ENCODE data around the gene CEMIP2. TPM values are rescaled to one million over a fixed set of nuclear protein-coding genes. Genes with fewer than 3 reads are reported as not detected.

Gene CEMIP2
- polyA plus RNA-seq, 1 of the 3 experiments (the other 2 are of a cell fraction) = 39.8 TPM

- H3K79me2 ChIP-seq (ENCODE audit: insufficient read depth) = no peaks in the 10 kb centered on the region
- WGBS (ENCODE audit: low lambda C conversion rate) = 12% methylated on average over 1 of the region's 1 CpG
- TF ChIP-seq EZH2phosphoT487 (IDR thresholded peaks at IDR 0.05; ENCODE audit: borderline replicate concordance, low read depth) = no peak
- no peak for TF ChIP-seq ZBTB33 (IDR thresholded peaks at IDR 0.05; ENCODE audit: borderline replicate concordance, low read depth)
- TF ChIP-seq GABPA (IDR thresholded peaks at IDR 0.05; ENCODE audit: low read depth) = no peak
- TF ChIP-seq POLR2AphosphoS5 (IDR thresholded peaks at IDR 0.05; ENCODE audit: low read depth, low read length) = no peak
- no peak for TF ChIP-seq SIN3A (IDR thresholded peaks at IDR 0.05; ENCODE audit: borderline replicate concordance, low read depth, low read length)
- TF ChIP-seq JUND (IDR thresholded peaks at IDR 0.05) = no peak
- ChIA-PET POLR2A (no interaction called here), CTCF (no interaction called here)
- no peak overlapping the region for H2AFZ ChIP-seq (ENCODE audit: low read depth)
- H3K4me1 ChIP-seq (ENCODE audit: control insufficient read depth in 1 of 2, insufficient read depth in 2 of 2, low read depth in 1 of 2, low read length in 1 of 2) = peaks cover 0 to 2% of the 10 kb centered on the region in 2 experiments; a peak in 1 of 4 replicates
- H3K4me2 ChIP-seq = no peak overlapping the region
- H3K27ac ChIP-seq (ENCODE audit: low read depth in 2 of 2, low read length in 1 of 2) = no peak overlapping the region
- no peaks in the 10 kb centered on the region for H3K9me2 ChIP-seq
- H3K27me3 ChIP-seq (ENCODE audit: insufficient read depth) = peaks cover 4% of the 10 kb centered on the region; the same call in 1 of the 2 replicates
- no peaks in the 10 kb centered on the region for H3F3A ChIP-seq (replicated peaks; ENCODE audit: insufficient read depth)
- no peak for DNase-seq
- no peak overlapping the region for H3K4me3 ChIP-seq (ENCODE audit: low read depth in 2 of 2, low read length in 1 of 2)
- no peaks in the 10 kb centered on the region for H3K36me3 ChIP-seq (replicated peaks in 1 of 2; ENCODE audit: control insufficient read depth in 1 of 2, insufficient read depth in 2 of 2, low read length in 1 of 2)
- H3K9ac ChIP-seq = no peak overlapping the region
- H3K9me3 ChIP-seq = no peaks in the 10 kb centered on the region
- H4K20me1 ChIP-seq (ENCODE audit: insufficient read depth) = no peaks in the 10 kb centered on the region
Observed at GRCh38 chr9:71672573-71672972, 95.7 kb downstream of the CEMIP2 start.

GRCh38 chr9:71671289-71671688, 97.0 kb downstream of the CEMIP2 start:
- H3K9me2 ChIP-seq = no peaks in the 10 kb centered on the region
- H3K4me3 ChIP-seq (ENCODE audit: low read depth in 2 of 2, low read length in 1 of 2) = no peak overlapping the region
- POLR2A ChIA-PET = no interaction called here
- 48% methylated on average over 3 of the region's 3 CpGs for WGBS (ENCODE audit: low lambda C conversion rate)
- peaks cover 4% of the 10 kb centered on the region; the same call in 1 of the 2 replicates for H3K27me3 ChIP-seq (ENCODE audit: insufficient read depth)
- no peaks in the 10 kb centered on the region for H3K79me2 ChIP-seq (ENCODE audit: insufficient read depth)
- no peaks in the 10 kb centered on the region for H3K9me3 ChIP-seq
- H3K4me1 ChIP-seq (ENCODE audit: control insufficient read depth in 1 of 2, insufficient read depth in 2 of 2, low read depth in 1 of 2, low read length in 1 of 2) = no peaks in the 10 kb centered on the region
- H3K27ac ChIP-seq (ENCODE audit: low read depth in 2 of 2, low read length in 1 of 2) = no peak overlapping the region
- CTCF ChIA-PET = no interaction called here
- no peak for DNase-seq
- no peak overlapping the region for H3K9ac ChIP-seq
- H3K4me2 ChIP-seq = no peak overlapping the region
- no peak overlapping the region for H2AFZ ChIP-seq (ENCODE audit: low read depth)
- H3K36me3 ChIP-seq (replicated peaks in 1 of 2; ENCODE audit: control insufficient read depth in 1 of 2, insufficient read depth in 2 of 2, low read length in 1 of 2) = no peaks in the 10 kb centered on the region
- no peaks in the 10 kb centered on the region for H4K20me1 ChIP-seq (ENCODE audit: insufficient read depth)
- no peaks in the 10 kb centered on the region for H3F3A ChIP-seq (replicated peaks; ENCODE audit: insufficient read depth)
- no peak for TF ChIP-seq RXRA (IDR thresholded peaks at IDR 0.05; ENCODE audit: borderline replicate concordance, low read depth)
- no peak for TF ChIP-seq EP300 (IDR thresholded peaks at IDR 0.05; ENCODE audit: borderline replicate concordance in 1 of 2, low read depth in 1 of 2, low read length in 1 of 2)
- no peak for TF ChIP-seq ZBTB33 (IDR thresholded peaks at IDR 0.05; ENCODE audit: borderline replicate concordance, low read depth)
- TF ChIP-seq SMC3 (IDR thresholded peaks at IDR 0.05; ENCODE audit: low read depth, low read length) = no peak
- TF ChIP-seq POLR2AphosphoS5 (IDR thresholded peaks at IDR 0.05; ENCODE audit: low read depth, low read length) = no peak
- no peak for TF ChIP-seq NFIC (IDR thresholded peaks at IDR 0.05; ENCODE audit: borderline replicate concordance)
- TF ChIP-seq REST (IDR thresholded peaks at IDR 0.05; ENCODE audit: low read depth, low read length) = no peak
- TF ChIP-seq CHD2 (IDR thresholded peaks at IDR 0.05; ENCODE audit: low read length, partially characterized antibody) = no peak
- no peak for TF ChIP-seq TAF1 (IDR thresholded peaks at IDR 0.05; ENCODE audit: borderline replicate concordance, low read depth, low read length)
- no peak for TF ChIP-seq SIN3A (IDR thresholded peaks at IDR 0.05; ENCODE audit: borderline replicate concordance, low read depth, low read length)
- no peak for TF ChIP-seq EZH2phosphoT487 (IDR thresholded peaks at IDR 0.05; ENCODE audit: borderline replicate concordance, low read depth)
- no peak for TF ChIP-seq GATA2 (CRISPR knock-in tag; IDR thresholded peaks at IDR 0.05)
- no peak for TF ChIP-seq IRF3 (IDR thresholded peaks at IDR 0.05; ENCODE audit: low read depth, low read length)
- no peak for TF ChIP-seq USF2 (IDR thresholded peaks at IDR 0.05; ENCODE audit: borderline replicate concordance, low read depth, low read length)
- no peak for TF ChIP-seq YY1 (IDR thresholded peaks at IDR 0.05; ENCODE audit: low read depth)
